Uterus (tissue), 2 donors: ENCODE data around the gene MSH6.

ENCODE experiments used
- CTCF ChIP-seq, 4 experiments: fragments of 200-600 bp in 2 of 4; fragments of 450-650 bp in 2 of 4; sonication (generic) in 2 of 4; IDR thresholded peaks; one replicate each; pipeline ENCODE4 v1.5.1; 2016 to 2019; ENCODE audit warnings: antibody characterized with exemption in 4 of 4, mild to moderate bottlenecking in 2 of 4, moderate library complexity in 1 of 4
- POLR2A ChIP-seq, 2 donors: fragments of 450-650 bp; IDR thresholded peaks; one replicate each; pipeline ENCODE4 v1.6.1; 2016; ENCODE audit warnings: antibody characterized with exemption in 2 of 2, mild to moderate bottlenecking in 1 of 2, moderate library complexity in 1 of 2

- TF ChIP-seq CTCF (IDR thresholded peaks at IDR 0.05): no peak
- TF ChIP-seq POLR2A (IDR thresholded peaks at IDR 0.05): no peak
Observed at GRCh38 chr2:47798631-47799030, 15.7 kb downstream of the MSH6 start.
